NCI-H2107 (cell line): ENCODE results near the gene PLVAP.
A peak's percentile ranks its signal among the peaks of the same experiment; 100 is the strongest.

Source experiments
- DNase-seq: peaks from one replicate; lab custom pipeline; 2025; lab: John Stamatoyannopoulos, UW

The PLVAP gene

DNA sequence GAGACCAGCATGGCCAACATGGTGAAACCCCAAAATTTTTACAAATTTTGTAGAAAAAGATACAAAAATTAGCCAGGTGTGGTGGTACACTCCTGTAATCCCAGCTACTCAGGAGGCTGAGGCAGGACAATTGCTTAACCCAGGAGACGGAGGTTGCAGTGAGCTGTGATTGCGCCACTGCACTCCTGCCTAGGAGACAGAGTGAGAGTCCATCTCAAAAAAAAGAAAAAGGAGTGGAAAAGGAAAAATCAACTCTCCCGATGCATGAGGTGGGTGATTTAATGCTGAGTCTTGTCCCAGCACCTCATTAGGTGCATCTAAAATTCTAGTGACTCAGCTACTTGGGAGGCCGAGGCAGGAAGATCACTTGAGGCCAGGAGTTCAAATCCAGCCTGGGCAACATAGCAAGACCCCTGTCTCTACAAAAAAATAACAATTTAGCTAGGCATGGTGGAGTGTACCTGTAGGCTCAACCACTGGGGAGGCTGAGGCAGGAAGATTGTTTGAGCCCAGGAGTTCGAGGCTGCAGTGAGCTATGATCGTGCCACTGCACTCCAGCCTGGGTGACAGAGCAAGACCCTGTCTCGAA, 20.0 kb downstream of the PLVAP start:
- DNase-seq: no peak

- DNase-seq: no peak
Observed at GRCh38 chr19:17353386-17353785, 23.8 kb downstream of the PLVAP start.

DNA sequence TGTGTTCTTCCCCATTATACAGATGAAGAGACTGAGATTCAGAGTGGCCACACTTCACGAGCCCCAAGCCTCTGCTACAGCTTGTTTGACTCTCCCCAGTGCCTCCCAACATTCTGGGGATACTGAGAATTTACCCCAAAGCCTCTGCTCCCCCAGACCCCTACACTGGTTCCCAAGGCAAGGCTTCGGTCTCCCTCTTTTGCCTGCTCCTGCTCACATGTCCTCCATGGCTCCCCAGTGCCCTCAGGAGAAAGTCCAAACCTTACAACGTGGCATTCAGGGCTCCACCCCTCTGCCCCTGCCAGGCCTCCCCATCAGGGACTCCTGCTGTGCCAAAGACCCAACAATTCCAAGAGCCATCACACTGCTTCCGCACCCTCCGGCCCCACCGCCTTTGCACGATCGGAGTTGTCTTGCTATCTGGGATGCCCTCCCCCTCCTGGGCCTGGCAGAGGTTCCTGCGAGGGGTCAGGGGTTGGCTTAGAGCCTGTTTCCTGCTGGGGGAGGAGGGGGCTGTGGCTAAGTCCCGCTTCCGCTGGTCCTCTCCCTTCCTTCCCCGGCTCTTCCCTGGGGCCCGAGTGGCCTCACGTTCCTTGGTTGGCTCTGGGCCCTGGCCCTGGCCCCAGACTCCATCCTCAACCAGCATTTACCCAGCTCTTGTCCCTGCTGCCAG, 24.4 kb downstream of the PLVAP start:
- no peak for DNase-seq

DNA sequence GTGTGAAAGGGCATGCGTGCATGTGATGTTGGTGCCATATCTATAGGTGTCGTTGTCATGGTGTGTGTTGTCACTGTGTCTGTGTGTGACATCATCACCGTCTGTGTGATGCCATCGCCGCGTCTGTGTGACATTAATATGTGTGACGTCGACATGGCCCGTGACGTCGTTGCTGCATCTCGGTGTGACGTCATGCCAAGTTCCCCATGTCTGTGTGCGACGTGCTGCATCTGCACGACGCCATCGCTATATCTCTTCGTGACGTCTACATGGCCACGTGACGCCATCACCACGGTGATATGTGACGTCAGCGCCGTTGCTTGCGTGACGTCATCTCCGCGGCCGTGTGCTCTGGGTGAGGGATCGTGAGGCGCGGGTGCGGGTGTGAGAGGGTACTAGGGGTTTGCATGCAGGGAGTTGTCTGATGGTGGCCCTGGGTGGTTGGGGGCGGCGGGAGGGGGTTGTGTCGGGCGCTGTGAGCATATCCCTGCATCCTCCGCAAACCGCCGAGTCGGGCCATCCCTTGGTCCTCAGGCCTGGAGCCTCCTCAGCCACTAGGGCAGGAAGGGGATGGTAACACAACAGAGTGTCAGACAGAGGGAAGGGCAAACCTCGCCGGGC, 25.2 kb downstream of the PLVAP start:
- no peak for DNase-seq

DNA sequence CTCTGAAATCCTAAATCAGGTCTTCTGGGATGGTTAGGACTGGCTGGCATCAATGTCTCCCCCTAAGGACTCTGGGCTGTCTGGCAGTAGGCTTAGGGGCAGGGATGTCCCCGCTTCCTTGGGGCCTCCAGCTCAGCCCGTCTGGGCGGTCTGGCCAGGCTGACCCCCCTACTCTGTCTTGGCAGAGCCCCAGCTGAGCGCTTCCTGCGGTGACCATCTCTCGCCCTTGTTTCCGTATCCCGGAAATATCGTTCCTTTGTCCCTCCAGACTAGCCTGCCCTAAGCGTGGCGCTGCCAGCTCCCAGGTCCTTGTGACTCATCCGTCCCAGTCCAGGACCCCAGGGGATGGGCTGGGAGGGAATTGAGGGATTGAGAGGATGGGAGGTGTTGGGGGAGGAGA, 28.4 kb downstream of the PLVAP start:
- DNase-seq: no peak

GRCh38 chr19:17347877-17348276, 29.3 kb downstream of the PLVAP start:
- DNase-seq: no peak

DNA sequence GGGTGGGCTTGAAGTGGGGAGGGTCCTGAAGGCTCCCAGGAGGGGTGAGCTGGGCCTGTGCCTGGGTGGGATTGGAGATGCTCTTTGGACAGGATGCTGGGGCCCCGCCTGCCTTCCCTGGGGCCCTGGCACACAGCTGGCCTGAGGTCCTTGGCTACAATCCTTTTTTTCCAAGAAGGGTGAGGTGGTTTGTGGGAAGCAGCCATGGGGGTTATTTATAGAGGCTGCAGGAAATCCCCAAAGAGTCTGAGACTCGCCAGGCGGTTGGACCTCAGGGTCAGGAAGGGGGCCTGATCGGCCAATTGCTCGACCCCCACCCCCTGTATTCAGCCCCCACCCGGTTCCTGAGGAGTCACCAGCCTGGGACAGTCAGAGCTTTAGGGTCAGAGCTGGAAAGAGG, 29.8 kb downstream of the PLVAP start:
- DNase-seq: no peak

- peak; percentile 39 for DNase-seq
Observed at GRCh38 chr19:17346109-17346671, 31.0 kb downstream of the PLVAP start.

- no peak for DNase-seq
Observed at GRCh38 chr19:17341845-17342244, 35.3 kb downstream of the PLVAP start.

DNA sequence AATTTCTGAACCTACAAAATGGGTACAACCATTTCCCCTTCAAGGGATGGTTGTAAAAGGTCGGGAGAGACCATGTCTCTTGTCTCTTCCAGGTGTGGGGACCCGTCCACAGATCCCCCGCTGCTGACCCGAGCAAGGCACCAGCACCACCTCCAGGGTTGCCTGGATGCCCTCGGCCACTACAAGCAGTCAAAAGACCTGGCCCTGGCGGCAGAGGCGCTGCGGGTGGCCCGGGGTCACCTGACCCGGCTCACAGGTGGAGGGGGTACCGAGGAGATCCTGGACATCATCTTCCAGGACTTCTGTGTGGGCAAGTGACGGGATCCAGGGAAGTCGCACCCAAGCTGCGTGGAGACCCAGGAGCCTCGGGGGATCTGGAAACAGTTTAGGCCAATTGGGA, 35.8 kb downstream of the PLVAP start:
- no peak for DNase-seq

DNA sequence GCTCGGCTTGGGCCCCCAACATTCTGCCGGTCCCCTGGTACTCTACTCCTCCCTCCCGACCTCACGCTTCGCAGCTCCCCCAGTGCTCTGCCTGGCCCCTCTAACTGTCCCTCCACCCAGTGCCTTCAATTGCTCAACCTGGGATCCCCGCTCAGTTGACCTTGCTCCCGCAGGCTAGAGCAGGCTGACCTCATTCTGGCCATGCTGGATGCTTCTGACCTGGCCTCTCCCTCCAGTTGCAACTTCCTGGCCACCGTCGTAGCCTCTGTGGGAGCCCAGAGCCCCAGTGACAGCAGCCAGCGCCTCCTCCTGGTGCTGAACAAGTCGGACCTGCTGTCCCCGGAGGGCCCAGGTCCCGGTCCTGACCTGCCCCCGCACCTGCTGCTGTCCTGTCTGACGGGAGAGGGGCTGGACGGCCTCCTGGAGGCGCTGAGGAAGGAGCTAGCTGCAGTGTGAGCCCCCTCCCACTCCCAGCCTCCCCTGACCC, 36.2 kb downstream of the PLVAP start:
- DNase-seq: no peak

DNA sequence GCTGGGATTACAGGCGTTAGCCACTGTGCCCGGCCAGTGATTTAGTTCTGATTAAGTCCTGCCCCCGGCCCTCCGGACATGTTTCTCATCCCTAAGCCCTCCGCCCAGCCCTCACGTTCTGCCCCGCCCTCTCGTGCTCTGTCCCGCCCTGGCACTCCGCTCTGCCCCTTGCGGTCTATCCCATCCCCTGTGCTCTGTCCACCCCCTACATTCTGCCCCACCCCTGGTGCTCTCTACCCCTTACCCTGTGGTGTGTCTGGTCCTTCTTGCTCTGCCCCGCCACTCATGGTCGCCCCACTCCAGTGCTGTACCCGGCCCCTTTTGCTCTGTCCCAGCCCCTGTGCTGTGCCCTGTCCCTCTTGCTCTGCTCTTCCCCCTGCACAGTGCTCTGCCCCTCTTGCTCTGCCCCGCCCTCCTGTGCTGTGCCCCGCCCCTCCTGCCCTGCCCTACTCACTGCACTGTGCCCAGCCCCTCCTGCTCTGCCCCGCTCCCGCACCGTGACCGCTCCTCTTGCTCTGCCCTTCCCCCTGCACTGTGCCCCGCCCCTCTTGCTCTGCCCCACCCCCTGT, 36.8 kb downstream of the PLVAP start:
- DNase-seq: no peak

GRCh38 chr19:17339088-17339741, 37.9 kb downstream of the PLVAP start:
- DNase-seq: no peak

DNA sequence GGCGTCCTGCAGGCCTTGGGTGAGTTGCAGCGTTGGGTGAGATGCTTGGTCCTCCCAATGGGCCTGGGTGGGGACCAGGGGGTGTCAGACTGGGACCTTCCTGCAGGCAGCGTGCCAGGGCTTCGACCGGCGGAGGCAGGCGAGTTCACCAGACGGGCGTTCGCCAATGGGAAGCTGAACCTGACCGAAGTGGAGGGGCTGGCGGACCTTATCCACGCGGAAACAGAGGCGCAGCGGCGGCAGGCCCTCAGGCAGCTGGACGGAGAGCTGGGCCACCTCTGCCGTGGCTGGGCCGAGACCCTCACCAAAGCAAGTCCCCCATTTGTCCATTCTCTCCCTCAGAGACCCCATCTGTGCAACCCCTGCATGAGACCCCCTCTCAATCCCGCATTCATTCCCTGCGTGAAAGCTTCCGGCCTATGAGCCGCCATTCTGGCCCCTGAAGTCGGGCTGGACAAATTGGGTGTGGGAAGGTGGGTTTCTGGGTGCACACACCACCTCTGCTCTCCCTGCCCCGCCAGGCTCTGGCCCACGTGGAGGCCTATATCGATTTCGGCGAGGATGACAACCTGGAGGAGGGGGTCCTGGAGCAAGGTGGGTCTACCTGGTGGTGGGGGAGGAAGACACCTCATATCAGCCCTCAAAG, 38.6 kb downstream of the PLVAP start:
- DNase-seq: no peak

DNA sequence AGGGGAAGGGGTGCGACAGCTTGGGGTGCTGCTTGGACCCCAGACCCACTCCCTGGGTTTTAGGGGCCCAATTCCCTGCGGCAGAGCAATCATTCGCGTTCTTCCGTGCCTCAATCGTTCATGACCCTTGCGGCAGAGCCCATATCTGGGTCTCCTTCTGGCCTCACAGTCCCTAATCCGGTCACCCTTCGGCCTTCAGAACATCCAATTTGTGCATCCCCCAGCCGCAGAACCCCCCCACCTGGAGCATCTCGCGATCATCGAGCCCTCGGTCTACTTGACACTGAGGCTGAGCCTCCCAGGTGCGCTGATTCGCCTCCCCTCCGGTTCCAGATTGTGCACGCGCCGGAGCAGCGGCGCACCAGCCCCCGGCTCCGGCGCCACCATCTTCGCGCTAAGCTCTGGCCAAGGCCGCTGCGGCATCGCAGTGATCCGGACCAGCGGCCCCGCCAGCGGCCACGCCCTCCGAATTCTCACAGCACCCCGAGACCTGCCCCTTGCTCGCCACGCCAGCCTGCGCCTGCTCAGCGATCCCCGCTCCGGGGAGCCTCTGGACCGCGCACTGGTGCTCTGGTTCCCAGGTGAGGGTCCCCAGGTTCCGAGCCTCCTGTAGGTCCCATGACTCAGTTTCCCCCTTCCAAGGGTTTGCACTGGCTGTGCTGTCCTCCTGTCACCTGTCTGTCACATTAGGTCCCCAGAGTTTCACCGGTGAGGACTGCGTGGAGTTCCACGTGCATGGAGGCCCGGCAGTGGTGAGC, 39.3 kb downstream of the PLVAP start:
- no peak for DNase-seq

GRCh38 chr19:17336872-17337674, 40.1 kb downstream of the PLVAP start, which contains the start of gene GTPBP3:
TSS of gene GTPBP3 (plus strand) at chr19:17337553. CDS start at chr19:17337612, 59 bp downstream.
- DNase-seq: peak; percentile 94

- no peak for DNase-seq
Observed at GRCh38 chr19:17335575-17335974, 41.6 kb downstream of the PLVAP start.

- peak; percentile 90 for DNase-seq
Observed at GRCh38 chr19:17334414-17335409, 42.4 kb downstream of the PLVAP start, which contains the start of gene ANO8. TSS of gene ANO8 (minus strand) at chr19:17334855. CDS start at chr19:17334670, 185 bp downstream.
